Naive B cell (primary cell): ENCODE measurements around the gene FAM131C. TPM values are rescaled to one million over a fixed set of nuclear protein-coding genes. Genes with fewer than 3 reads are reported as not detected.
"Not testable (repeated sequence)": the region's sequence is repeated elsewhere in the genome, so short reads cannot be mapped to it uniquely, and the experiment has no call there.

ENCODE experiments used
- ATAC-seq, 2 donors: fragments of 150-1000 bp; cut with Tn5 transposase; 2 replicates each; pipeline ENCODE4 v1.10.0; 2021; ENCODE audit warnings: low read depth in 2 of 2, mild to moderate bottlenecking in 2 of 2, moderate library complexity in 2 of 2
- DNase-seq: peaks from one replicate; pipeline ENCODE4 v3.0.0; 2022
- H3K27ac Mint-ChIP-seq, 6 donors: one replicate each; pipeline ENCODE4 v1.8.0; 2020 to 2022; ENCODE audit warnings: mild to moderate bottlenecking in 6 of 6, mixed read lengths in 6 of 6, moderate library complexity in 5 of 6, inconsistent platforms in 2 of 6
- H3K27me3 Mint-ChIP-seq, 3 donors: one replicate each; pipeline ENCODE4 v1.8.0; 2021 to 2022; ENCODE audit warnings: mixed read lengths in 3 of 3, mild to moderate bottlenecking in 1 of 3
- H3K36me3 Mint-ChIP-seq, 2 donors: one replicate each; pipeline ENCODE4 v1.8.0; 2020 to 2022; ENCODE audit warnings: mixed read lengths in 2 of 2, inconsistent platforms in 1 of 2, mild to moderate bottlenecking in 1 of 2
- H3K4me1 Mint-ChIP-seq, 3 donors: one replicate each; pipeline ENCODE4 v1.8.0; 2020 to 2022; ENCODE audit warnings: mixed read lengths in 3 of 3, inconsistent platforms in 1 of 3, mild to moderate bottlenecking in 1 of 3, moderate library complexity in 1 of 3
- H3K4me3 Mint-ChIP-seq, 8 donors: one replicate each; pipeline ENCODE4 v1.8.0; 2020 to 2022; ENCODE audit warnings: mild to moderate bottlenecking in 8 of 8, mixed read lengths in 8 of 8, moderate library complexity in 8 of 8, inconsistent platforms in 2 of 8
- H3K9me3 Mint-ChIP-seq, 7 donors: one replicate each; pipeline ENCODE4 v1.8.0; 2020 to 2022; ENCODE audit warnings: mixed read lengths in 7 of 7, mild to moderate bottlenecking in 5 of 7, inconsistent platforms in 2 of 7, moderate library complexity in 1 of 7
- polyA plus RNA-seq, 6 donors: library from polyadenylated mRNA; unstranded; fragments of 300-500 nt; fragmentation: Illumina TruSeq; gene quantifications; one replicate each; pipeline ENCODE4 v1.2.3, GENCODE V29; 2021; ENCODE audit warnings: low read depth in 6 of 6

FAM131C gene
- polyA plus RNA-seq, 6 donors from 2014 or later: not detected

DNA sequence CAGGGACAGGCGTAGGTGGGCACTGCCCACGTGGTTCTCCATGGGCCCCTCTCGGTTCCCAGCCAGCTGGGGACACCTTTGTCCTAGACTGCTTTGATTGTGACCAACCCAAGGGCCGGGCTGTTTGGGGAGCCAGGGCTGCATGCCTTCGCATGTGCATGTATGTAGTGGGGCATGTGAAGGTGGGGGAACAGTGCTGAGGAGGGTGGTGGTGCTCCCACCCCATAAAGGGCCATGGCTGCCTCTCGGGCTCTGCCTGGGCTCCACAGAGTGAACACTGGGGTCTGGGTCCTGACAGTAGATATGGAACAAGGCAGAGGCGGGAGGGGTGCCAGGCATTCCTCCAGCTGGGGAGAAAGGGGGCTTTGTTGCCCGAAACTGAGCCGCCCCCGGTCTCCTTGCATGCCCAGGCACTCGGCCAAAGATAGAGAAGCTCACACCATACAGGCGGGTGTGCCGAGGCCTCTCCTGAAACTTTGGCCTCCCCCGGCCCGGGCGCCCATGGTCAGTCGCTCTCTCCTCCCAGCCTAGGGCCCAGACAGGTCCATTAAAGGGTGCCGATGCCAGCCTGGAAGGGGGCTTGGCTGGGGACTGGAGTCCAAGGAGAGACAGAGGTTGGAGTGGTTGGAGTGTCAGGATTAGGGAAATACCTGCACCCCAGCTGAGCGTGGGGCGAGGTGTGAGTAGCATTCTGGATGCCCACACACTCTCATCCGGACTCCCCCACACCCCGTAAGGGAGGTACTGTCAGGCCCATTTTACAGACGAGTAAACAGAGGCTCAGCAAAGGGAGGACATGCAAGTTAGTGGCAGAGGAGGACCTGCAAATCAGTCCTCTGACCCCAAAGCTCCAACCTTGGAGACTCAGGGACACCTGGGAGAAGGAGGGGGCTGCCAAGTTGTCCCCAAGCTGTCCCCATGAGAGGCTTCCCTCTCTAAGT, 41.3 kb upstream of the FAM131C start:
- ATAC-seq (no peak), DNase-seq (no peak)
- Mint-ChIP-seq H3K27me3 (peaks cover 26 to 65% (median 33%) of the 10 kb centered on the region in 3 donors), H3K27ac (no peak overlapping the region), H3K4me3 (no peak overlapping the region), H3K9me3 (peaks cover 0 to 13% (median 3%) of the 10 kb centered on the region in 7 donors), H3K4me1 (no peaks in the 10 kb centered on the region), H3K36me3 (peaks cover 0 to 7% of the 10 kb centered on the region in 2 donors)

DNA sequence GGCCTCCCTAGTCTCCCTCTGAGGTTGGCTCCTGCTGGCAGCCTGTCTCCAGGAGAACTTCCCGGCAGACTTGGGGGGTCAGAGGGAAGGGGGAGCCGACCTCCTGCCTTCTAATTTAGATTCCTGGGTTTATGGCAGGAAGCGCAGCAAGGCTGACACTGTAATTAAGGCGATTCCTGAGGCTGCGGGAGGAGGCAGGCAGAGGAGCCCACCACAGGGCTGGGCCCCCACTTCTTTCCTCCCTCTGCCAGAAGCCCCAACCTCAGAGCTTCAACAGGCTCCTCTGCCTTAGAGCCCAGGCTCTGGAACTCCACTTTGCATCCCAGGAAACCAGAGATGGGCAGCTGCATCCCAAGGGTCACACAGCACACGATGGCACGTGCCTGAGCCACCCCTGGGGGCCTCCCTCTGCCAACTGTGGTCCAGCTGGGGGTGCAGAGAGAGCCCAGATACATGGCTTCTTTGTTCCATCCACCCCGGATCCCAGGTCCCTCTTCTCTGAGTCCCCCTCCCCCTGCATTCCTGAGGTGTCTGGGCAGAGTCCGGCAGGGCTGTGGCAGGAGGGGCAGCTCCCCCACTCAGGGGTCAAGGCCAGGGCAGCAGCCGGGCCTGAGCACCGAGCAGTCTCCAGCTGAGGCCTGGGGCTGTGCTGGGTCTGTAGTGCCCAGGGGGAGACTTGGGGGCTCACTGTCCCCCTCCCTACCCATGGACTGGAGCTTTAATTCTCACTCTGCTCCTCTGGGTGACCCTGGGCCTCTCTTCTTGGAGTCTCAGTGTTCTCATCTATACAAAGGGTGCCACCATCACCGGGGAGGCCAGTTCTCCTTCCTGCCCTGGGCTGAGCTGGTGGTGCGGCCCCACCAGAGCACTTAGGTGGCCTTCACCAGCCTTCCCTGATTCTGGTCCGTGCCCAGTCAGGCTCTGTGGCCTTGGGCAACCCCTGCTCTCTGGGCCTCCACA, 39.4 kb upstream of the FAM131C start:
- peaks cover 19 to 64% (median 33%) of the 10 kb centered on the region in 3 donors for H3K27me3 Mint-ChIP-seq
- DNase-seq (no peak), ATAC-seq (no peak)
- peaks cover 5 to 7% of the 10 kb centered on the region in 2 donors for H3K36me3 Mint-ChIP-seq
- H3K4me1 Mint-ChIP-seq: no peaks in the 10 kb centered on the region
- no peak overlapping the region for H3K4me3 Mint-ChIP-seq
- no peak overlapping the region for H3K27ac Mint-ChIP-seq
- peaks cover 0 to 25% (median 16%) of the 10 kb centered on the region in 7 donors for H3K9me3 Mint-ChIP-seq

- H3K4me1 Mint-ChIP-seq: no peaks in the 10 kb centered on the region
- peaks cover 0 to 34% (median 23%) of the 10 kb centered on the region in 7 donors for H3K9me3 Mint-ChIP-seq
- H3K4me3 Mint-ChIP-seq: peak overlapping the region in 1 of 8 donors; percentile 58
- peaks cover 20 to 66% (median 31%) of the 10 kb centered on the region in 3 donors for H3K27me3 Mint-ChIP-seq
- peaks cover 7 to 10% of the 10 kb centered on the region in 2 donors for H3K36me3 Mint-ChIP-seq
- ATAC-seq (no peak), DNase-seq (no peak)
- H3K27ac Mint-ChIP-seq: no peak overlapping the region
These were observed 38.5 kb upstream of the FAM131C start for GRCh38 chr1:16111771-16112595.

- no peak for ATAC-seq
- H3K9me3 Mint-ChIP-seq: peaks cover 0 to 41% (median 31%) of the 10 kb centered on the region in 7 donors
These were observed 37.4 kb upstream of the FAM131C start for GRCh38 chr1:16110884-16111283.

GRCh38 chr1:16110456-16110855, 37.0 kb upstream of the FAM131C start:
- no peak overlapping the region for H3K27ac Mint-ChIP-seq

More at GRCh38 chr1:16110884-16111283, 37.4 kb upstream of the FAM131C start:
- H3K27ac Mint-ChIP-seq: no peak overlapping the region
- no peaks in the 10 kb centered on the region for H3K4me1 Mint-ChIP-seq
- H3K27me3 Mint-ChIP-seq: peaks cover 29 to 70% (median 30%) of the 10 kb centered on the region in 3 donors
- no peak overlapping the region for H3K4me3 Mint-ChIP-seq
- peaks cover 7 to 10% of the 10 kb centered on the region in 2 donors for H3K36me3 Mint-ChIP-seq
- no peak for DNase-seq

DNA sequence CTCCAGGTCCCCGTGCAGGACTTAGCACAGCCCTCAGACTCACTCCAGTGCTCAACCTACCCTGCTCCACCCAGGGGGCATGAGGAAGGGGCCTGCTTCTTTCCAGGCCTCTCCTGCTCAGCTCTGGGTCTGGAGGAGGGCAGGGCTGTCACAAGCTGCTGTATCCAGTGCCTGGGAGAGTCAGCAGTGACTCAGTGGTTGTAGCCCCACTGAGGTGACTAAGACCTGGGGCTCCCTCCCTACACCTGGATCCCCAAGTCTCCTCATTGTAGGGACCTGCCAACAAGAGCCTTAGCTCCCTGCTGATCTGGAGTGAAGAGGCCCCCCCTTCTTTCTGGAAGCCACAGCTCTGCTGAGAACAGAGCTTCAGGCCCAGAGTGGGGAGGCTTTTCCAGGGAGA, 36.1 kb upstream of the FAM131C start:
- Mint-ChIP-seq H3K4me3 (no peak overlapping the region), H3K36me3 (peaks cover 7 to 10% of the 10 kb centered on the region in 2 donors), H3K9me3 (peaks cover 0 to 41% (median 31%) of the 10 kb centered on the region in 7 donors), H3K27ac (no peak overlapping the region), H3K4me1 (no peaks in the 10 kb centered on the region), H3K27me3 (peaks cover 30 to 65% (median 33%) of the 10 kb centered on the region in 3 donors)
- DNase-seq (no peak), ATAC-seq (no peak)

More at GRCh38 chr1:16110456-16110855, 37.0 kb upstream of the FAM131C start:
- Mint-ChIP-seq H3K9me3 (peaks cover 0 to 41% (median 31%) of the 10 kb centered on the region in 7 donors), H3K36me3 (peaks cover 7 to 10% of the 10 kb centered on the region in 2 donors), H3K4me3 (no peak overlapping the region), H3K4me1 (no peaks in the 10 kb centered on the region), H3K27me3 (peaks cover 30 to 70% (median 31%) of the 10 kb centered on the region in 3 donors)
- ATAC-seq: no peak
- no peak for DNase-seq

DNA sequence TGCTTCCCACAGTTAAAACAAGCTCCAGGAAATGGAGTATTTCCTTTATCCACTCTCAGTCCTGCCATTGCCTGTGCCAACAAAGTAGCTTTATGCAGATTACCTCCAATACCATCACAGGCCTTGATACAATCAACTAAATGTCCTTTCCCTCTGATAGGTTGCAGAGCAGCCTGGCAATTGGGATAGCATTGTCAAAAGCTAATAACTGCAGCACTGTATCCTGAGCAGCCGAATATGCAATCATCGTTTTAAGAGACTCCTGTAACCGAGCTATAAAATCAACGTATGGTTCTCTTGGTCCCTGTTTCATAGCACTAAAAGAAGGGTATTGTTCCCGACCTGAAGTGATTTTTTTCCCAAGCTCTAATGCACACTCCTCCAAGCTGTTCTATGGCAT, 33.6 kb upstream of the FAM131C start:
- not testable (repeated sequence) for ATAC-seq, H3K4me1 Mint-ChIP-seq, DNase-seq
- H3K9me3 Mint-ChIP-seq: peaks cover 0 to 61% (median 43%) of the 10 kb centered on the region in 7 donors
- H3K27ac Mint-ChIP-seq: peak overlapping the region in 1 of 6 donors; percentile 25
- peaks cover 28 to 68% (median 33%) of the 10 kb centered on the region in 3 donors for H3K27me3 Mint-ChIP-seq
- H3K4me3 Mint-ChIP-seq: peak overlapping the region in 1 of 8 donors; percentile 41
- H3K36me3 Mint-ChIP-seq: peaks cover 7 to 10% of the 10 kb centered on the region in 2 donors

- DNase-seq (no peak), ATAC-seq (no peak)
- H3K4me1 Mint-ChIP-seq: no peaks in the 10 kb centered on the region
- peaks cover 13 to 54% (median 22%) of the 10 kb centered on the region in 3 donors for H3K27me3 Mint-ChIP-seq
- peaks cover 0 to 26% (median 16%) of the 10 kb centered on the region in 7 donors for H3K9me3 Mint-ChIP-seq
- no peak overlapping the region for H3K4me3 Mint-ChIP-seq
- no peak overlapping the region for H3K27ac Mint-ChIP-seq
- H3K36me3 Mint-ChIP-seq: no peaks in the 10 kb centered on the region
These were observed 28.2 kb upstream of the FAM131C start for GRCh38 chr1:16101623-16102022.

- peaks cover 0 to 19% (median 13%) of the 10 kb centered on the region in 7 donors for H3K9me3 Mint-ChIP-seq
- ATAC-seq: no peak
- peaks cover 18 to 66% (median 29%) of the 10 kb centered on the region in 3 donors for H3K27me3 Mint-ChIP-seq
- no peaks in the 10 kb centered on the region for H3K4me1 Mint-ChIP-seq
- no peak for DNase-seq
- H3K27ac Mint-ChIP-seq: no peak overlapping the region
- H3K4me3 Mint-ChIP-seq: no peak overlapping the region
- no peaks in the 10 kb centered on the region for H3K36me3 Mint-ChIP-seq
These were observed 26.0 kb upstream of the FAM131C start for GRCh38 chr1:16099412-16099811.

GRCh38 chr1:16095447-16095846, 22.0 kb upstream of the FAM131C start:
- H3K9me3 Mint-ChIP-seq: peaks cover 0 to 3% (median 0%) of the 10 kb centered on the region in 7 donors
- peak overlapping the region in 1 of 8 donors; percentile 10 for H3K4me3 Mint-ChIP-seq
- H3K27ac Mint-ChIP-seq: no peak overlapping the region
- H3K36me3 Mint-ChIP-seq: no peaks in the 10 kb centered on the region
- ATAC-seq: no peak
- peaks cover 15 to 57% (median 46%) of the 10 kb centered on the region in 3 donors for H3K27me3 Mint-ChIP-seq
- no peaks in the 10 kb centered on the region for H3K4me1 Mint-ChIP-seq
- DNase-seq: no peak

DNA sequence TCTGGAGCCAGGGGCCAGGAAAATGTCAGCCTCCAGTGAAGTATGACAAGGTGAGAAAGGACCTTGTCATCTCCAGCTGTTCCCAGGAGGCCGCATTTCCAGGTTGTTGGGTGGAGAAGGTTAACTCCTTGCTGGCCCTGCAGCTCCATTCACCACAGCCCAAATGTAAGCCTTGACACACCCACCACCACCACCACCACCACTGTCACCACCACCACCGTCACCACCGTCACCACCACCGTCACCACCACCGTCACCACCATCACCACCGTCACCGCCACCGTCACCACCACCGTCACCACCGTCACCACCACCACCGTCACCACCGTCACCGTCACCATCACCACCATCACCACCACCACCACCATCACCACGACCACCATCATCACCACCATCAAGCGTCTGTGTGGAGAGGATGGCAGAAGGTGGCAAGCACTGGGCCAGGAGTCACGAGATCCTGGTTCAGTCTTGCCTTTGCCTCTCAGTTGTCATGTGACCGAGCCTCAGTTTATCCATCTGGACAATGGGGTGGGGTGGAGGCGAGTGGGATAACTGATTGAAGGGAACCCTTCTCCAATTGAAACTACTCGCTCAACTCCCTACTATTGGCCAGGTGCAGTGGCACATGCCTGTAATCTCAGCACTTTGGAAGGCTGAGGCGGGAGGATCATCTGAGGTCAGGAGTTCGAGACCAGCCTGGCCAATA, 21.2 kb upstream of the FAM131C start:
- DNase-seq (no peak), ATAC-seq (no peak)
- Mint-ChIP-seq H3K27me3 (peaks cover 11 to 53% (median 52%) of the 10 kb centered on the region in 3 donors), H3K4me3 (no peak overlapping the region), H3K36me3 (no peaks in the 10 kb centered on the region), H3K4me1 (no peaks in the 10 kb centered on the region), H3K9me3 (peaks cover 0 to 3% (median 0%) of the 10 kb centered on the region in 7 donors), H3K27ac (no peak overlapping the region)

- Mint-ChIP-seq H3K27me3 (peaks cover 6 to 58% (median 52%) of the 10 kb centered on the region in 3 donors), H3K9me3 (peaks cover 0 to 1% (median 0%) of the 10 kb centered on the region in 7 donors), H3K4me1 (peaks cover 0 to 5% (median 4%) of the 10 kb centered on the region in 3 donors), H3K27ac (no peak overlapping the region), H3K4me3 (no peak overlapping the region), H3K36me3 (no peaks in the 10 kb centered on the region)
- DNase-seq: no peak
- no peak for ATAC-seq
These were observed 20.2 kb upstream of the FAM131C start for GRCh38 chr1:16093611-16094010.
